Stimulated activated CD8-positive, alpha-beta memory T cell treated with anti-CD3 and anti-CD28 coated beads, Interleukin-12 subunit alpha, Interleukin-12 subunit beta, amount 100 ng/mL, for 24 hours (primary cell): ENCODE data around the gene DEFB119.
"Not testable (repeated sequence)": the region's sequence is repeated elsewhere in the genome, so short reads cannot be mapped to it uniquely, and the experiment has no call there.

Source experiments
- DNase-seq: peaks from one replicate; pipeline ENCODE4 v3.0.0-alpha.2; 2020; ENCODE audit errors: extremely low read depth

DEFB119 gene

GRCh38 chr20:31390490-31390889 is at the start of gene DEFB119:
Gene DEFB119, minus strand, starts transcription at chr20:31390590. Its CDS starts 107 bp downstream, at chr20:31390483.
- DNase-seq: no peak

GRCh38 chr20:31430568-31431115 is 40.3 kb upstream of the DEFB119 start:
- DNase-seq: no peak

GRCh38 chr20:31427576-31427975 is 37.2 kb upstream of the DEFB119 start:
- DNase-seq: not testable (repeated sequence)

GRCh38 chr20:31426891-31427551 is 36.6 kb upstream of the DEFB119 start:
- not testable (repeated sequence) for DNase-seq

GRCh38 chr20:31425797-31426196 is 35.4 kb upstream of the DEFB119 start:
- DNase-seq: no peak

GRCh38 chr20:31418307-31418706 is 27.9 kb upstream of the DEFB119 start:
- DNase-seq: no peak

GRCh38 chr20:31415653-31416052 is 25.3 kb upstream of the DEFB119 start:
- DNase-seq: no peak

- no peak for DNase-seq
Measured at GRCh38 chr20:31414381-31414780, 24.0 kb upstream of the DEFB119 start.

- no peak for DNase-seq
Measured at GRCh38 chr20:31410011-31410410, 19.6 kb upstream of the DEFB119 start.

- DNase-seq: no peak
Measured at GRCh38 chr20:31406115-31406514, 15.7 kb upstream of the DEFB119 start, which contains the start of gene DEFB121. Gene DEFB121, minus strand, starts transcription at chr20:31406215. Its CDS starts 63 bp downstream, at chr20:31406152.

- no peak for DNase-seq
Measured at GRCh38 chr20:31403886-31404285, 13.5 kb upstream of the DEFB119 start.

GRCh38 chr20:31394900-31395299 is 4.5 kb upstream of the DEFB119 start:
- DNase-seq: no peak

GRCh38 chr20:31392836-31393235 is 2.4 kb upstream of the DEFB119 start:
- DNase-seq: no peak

GRCh38 chr20:31374346-31374745 is 16.0 kb downstream of the DEFB119 start:
- DNase-seq: no peak

GRCh38 chr20:31368301-31368700 is 22.1 kb downstream of the DEFB119 start, which contains the start of gene DEFB118:
Gene DEFB118, plus strand, starts transcription at chr20:31368601. Its CDS starts 50 bp downstream, at chr20:31368651.
- DNase-seq: no peak

- DNase-seq: not testable (repeated sequence)
Measured at GRCh38 chr20:31364272-31364671, 26.1 kb downstream of the DEFB119 start.

GRCh38 chr20:31363295-31363694 is 27.1 kb downstream of the DEFB119 start:
- DNase-seq: no peak

GRCh38 chr20:31355981-31356380 is 34.4 kb downstream of the DEFB119 start:
- DNase-seq: no peak

- no peak for DNase-seq
Measured at GRCh38 chr20:31341470-31341869, 48.9 kb downstream of the DEFB119 start.

GRCh38 chr20:31330893-31331292 is 59.5 kb downstream of the DEFB119 start:
- DNase-seq: no peak
